Mammary epithelial cell (primary cell): Measurements from ENCODE around the gene NPNT.

Source experiments
- EZH2 ChIP-seq: IDR thresholded peaks from 2 replicates; pipeline ENCODE4 v1.6.1; 2012; ENCODE audit warnings: low read length, inconsistent platforms, borderline replicate concordance
- TF ChIP-seq, protein P1 (sequence below), 2 donors: IDR thresholded peaks in 1 of 2; conservative IDR thresholded peaks in 1 of 2; 2 replicates each; pipeline ENCODE4 v1.5.1; 2011 to 2012; ENCODE audit warnings: inconsistent platforms in 2 of 2, low read length in 2 of 2, mild to moderate bottlenecking in 2 of 2, control low read depth in 1 of 2, low read depth in 1 of 2; ENCODE audit not compliant: insufficient read depth in 1 of 2; ENCODE audit errors: extremely low read depth in 1 of 2

DNA sequence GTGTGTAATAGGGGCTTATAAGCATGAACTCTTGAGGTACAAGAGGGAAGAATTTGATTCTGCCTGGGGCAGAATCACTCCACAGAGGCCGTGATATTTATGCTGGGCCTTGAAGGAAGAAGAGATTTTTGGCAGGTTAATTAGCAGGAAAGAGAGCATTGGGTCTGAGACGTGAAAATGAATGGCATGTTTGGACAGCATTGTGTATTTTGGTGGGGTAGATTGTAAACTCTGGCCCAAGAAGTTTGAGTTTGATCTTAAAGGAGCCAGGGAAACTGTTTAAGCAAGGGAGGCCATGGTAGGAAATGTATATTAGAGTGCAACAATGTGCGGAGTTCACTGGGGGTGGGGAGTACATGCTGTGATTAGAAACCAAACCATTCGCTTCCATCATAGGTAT is 62.4 kb downstream of the NPNT start:
- TF ChIP-seq, protein P1, sequence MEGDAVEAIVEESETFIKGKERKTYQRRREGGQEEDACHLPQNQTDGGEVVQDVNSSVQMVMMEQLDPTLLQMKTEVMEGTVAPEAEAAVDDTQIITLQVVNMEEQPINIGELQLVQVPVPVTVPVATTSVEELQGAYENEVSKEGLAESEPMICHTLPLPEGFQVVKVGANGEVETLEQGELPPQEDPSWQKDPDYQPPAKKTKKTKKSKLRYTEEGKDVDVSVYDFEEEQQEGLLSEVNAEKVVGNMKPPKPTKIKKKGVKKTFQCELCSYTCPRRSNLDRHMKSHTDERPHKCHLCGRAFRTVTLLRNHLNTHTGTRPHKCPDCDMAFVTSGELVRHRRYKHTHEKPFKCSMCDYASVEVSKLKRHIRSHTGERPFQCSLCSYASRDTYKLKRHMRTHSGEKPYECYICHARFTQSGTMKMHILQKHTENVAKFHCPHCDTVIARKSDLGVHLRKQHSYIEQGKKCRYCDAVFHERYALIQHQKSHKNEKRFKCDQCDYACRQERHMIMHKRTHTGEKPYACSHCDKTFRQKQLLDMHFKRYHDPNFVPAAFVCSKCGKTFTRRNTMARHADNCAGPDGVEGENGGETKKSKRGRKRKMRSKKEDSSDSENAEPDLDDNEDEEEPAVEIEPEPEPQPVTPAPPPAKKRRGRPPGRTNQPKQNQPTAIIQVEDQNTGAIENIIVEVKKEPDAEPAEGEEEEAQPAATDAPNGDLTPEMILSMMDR (conservative IDR thresholded peaks at IDR 0.05 in 1 of 2, IDR thresholded peaks at IDR 0.05 in 1 of 2; ENCODE audit: extremely low read depth in 1 of 2, insufficient read depth in 1 of 2, low read depth in 1 of 2, low read length in 2 of 2), result no peak
- no peak for TF ChIP-seq EZH2
